Cerebellar cortex (tissue), 1 donor: ENCODE measurements around the gene KCNK3.

ENCODE experiments used
- DNase-seq: peaks from one replicate; pipeline ENCODE4 v3.0.0-alpha.2; 2015; ENCODE audit warnings: low spot score

Gene KCNK3

DNA sequence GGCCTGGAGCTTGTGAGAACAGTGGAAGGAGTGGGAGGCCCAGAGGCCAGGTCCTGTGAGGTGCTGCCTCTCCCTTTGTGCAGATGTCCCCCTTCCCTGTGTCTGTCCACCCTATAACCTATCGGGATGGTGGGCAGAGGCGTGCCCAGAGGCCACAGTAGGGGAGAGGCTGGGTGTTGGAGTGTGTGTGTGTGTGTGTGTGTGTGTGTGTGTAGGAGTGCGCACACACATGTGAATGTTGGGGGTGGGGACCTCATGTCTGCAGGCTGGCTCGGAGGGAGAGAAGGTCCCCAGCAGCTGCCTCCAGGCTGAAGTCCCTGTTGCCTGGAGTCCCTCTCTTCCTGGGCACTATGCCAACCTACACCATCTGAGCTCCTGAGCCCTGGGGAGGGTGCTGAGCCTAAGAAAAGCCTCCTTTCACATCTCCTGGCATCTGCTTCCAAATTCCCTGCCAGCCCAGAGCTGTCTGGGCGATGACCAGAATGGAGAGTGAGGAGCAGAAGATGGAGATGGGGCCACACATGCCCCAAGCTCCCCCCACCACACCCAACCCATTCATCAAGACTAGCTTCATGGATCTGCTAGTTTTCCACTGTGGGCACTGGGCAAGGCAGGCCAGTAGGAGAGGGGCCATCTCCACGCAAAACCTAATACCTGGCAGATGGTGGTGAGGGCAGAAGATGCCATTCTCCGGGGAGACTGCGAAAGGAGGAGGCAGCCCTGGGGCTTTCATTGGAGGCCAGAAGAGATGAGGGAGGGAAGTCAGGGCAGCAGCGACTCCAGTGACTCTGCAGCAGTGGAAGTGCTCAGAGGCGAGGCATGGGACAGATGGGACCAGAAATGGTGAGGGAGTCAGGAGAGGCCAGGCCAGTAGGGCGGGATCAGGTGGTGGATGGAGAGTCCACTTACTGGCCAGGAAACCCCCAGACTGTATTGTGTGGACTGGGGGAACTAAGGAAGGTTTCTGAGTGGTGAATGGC lies 20.3 kb downstream of the KCNK3 start:
- peak; percentile 90 for DNase-seq

- no peak for DNase-seq
These were observed 23.2 kb downstream of the KCNK3 start for GRCh38 chr2:26715528-26716270.

DNA sequence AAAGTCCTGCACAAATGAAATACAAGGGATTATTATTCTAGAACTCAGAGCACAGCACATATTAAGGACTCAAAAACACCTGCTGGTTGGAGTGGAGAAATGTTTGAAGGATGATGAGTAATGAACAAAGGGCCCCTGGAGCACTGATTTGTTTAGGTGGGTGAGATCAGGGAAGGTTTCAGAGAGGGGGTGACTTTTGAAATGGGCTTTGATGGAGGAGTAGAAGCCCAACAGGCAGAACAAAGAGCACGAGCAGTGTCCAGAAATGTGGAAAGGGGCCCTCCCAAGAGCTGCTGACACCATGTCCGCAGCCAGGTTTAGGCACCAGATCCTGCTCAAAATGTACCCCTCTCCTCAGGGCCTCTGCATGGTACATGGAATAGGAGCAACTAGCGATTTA lies 23.8 kb downstream of the KCNK3 start:
- DNase-seq: no peak

DNA sequence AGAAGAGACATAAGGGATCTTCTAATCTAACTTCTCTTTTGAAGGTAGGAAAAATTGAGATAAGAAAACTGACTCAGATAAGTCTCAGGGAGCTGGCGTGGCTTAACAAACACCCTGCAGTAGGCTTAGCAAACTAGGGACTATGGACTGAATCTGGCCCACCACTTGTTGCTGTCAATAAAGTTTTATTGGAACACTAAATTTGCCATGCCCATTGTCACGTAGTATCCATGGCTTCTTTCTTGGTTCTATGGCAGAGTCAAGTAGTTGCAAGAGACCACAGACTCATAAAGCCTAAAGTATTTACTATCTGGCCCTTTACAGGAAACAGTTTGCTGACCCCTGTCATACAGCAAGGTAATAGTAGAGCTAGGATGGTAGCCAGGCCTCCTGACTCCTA lies 24.2 kb downstream of the KCNK3 start:
- no peak for DNase-seq

- peak; percentile 85 for DNase-seq
These were observed 24.8 kb downstream of the KCNK3 start for GRCh38 chr2:26717362-26717761.

- no peak for DNase-seq
These were observed 26.6 kb downstream of the KCNK3 start for GRCh38 chr2:26718949-26719686.

- DNase-seq: peak; percentile 50
These were observed 28.0 kb downstream of the KCNK3 start for GRCh38 chr2:26720322-26721114.

- no peak for DNase-seq
These were observed 28.9 kb downstream of the KCNK3 start for GRCh38 chr2:26721115-26722032.

- no peak for DNase-seq
These were observed 29.8 kb downstream of the KCNK3 start for GRCh38 chr2:26722328-26722727.

GRCh38 chr2:26722911-26723310 lies 30.4 kb downstream of the KCNK3 start:
- no peak for DNase-seq

DNA sequence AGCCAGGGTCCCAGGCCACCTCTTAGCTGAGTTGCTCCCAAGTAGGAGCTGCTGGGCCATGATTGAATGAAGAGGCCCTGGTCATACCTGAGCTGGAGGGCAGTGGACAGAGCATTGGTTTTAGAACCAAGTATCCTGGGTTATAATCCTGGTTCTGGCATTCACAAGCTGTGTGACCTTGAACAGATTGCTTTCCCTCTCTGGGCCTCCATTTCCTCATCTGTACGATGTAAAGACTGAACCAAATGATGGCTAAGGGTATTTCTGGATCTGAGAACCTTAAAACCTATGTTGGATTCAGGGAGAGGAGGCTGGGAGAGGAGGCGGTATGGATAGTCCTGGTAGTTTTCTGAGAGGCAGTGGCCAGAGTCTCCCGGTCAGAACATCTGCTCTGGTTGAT lies 31.0 kb downstream of the KCNK3 start:
- DNase-seq: no peak

DNA sequence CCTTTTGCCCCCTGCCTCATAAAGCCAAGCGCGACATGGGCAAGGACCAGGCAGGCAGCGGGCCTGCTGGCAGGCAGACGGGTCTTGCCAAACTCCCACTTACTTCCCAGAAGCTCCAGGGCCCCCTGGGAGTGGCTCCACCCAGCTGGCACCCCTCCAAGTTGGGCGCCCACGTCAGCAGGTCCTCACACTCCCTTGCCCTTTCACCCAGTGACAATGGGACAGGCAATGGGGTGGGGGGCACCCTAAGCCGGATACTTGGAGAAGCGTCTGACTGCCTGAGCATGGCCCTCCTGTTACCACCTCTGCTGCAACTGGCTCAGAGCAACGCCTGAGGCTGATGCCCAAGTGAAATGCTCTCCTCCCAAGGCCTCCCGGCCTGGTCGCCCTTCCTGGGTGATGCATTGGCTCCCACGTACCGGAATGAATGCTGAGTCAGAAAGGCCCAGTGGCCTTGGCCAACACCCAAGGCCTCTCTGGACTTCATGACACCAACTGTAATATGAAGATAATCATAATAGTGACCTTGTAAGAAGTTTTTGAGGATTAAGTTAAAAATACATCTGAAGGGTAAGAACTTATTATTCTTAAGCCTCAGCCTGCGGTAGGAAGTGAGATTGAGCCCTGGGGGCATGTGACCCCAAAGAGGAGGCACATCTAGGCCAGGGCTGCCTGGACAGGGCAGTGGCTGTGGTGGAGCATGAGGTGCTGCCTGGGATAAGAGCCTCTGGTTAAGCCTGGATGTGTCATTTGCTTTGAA lies 31.6 kb downstream of the KCNK3 start:
- DNase-seq: no peak

DNA sequence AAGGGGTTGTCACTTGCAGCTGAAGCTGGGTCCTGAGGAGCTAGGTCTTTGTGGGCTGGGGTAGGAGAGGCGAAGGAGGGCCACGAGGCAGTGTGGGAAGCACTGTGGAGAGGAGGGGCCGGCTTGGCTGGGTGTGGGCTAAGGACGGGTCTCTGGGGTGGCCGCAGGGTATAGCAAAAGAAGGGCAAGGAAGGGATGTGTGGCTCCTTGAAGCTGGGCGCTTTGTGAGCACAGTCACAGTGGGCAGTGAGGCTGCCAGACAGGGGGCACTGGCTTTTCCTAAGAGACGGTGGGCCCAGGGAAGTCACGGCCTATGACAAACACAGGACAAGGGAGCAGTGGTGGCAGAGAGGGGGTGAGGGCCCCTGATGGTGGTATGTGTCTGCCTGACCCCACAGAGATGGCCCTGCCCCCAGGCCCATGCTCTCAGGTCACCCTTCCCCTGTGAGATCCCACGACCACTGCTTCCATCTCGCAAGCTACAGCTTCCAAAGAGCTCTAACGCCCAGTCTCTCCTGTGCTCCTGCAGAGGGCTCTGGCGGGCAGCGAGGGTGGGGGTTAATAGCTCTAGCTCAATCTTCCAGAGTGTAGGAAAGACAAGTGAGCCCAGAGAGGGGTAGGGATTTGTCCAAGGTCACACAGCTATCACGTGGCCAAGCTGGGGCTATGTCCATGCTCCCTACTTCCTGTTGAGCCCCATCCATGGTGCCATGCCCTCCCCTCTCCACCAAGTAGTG lies 32.4 kb downstream of the KCNK3 start:
- DNase-seq: no peak

DNA sequence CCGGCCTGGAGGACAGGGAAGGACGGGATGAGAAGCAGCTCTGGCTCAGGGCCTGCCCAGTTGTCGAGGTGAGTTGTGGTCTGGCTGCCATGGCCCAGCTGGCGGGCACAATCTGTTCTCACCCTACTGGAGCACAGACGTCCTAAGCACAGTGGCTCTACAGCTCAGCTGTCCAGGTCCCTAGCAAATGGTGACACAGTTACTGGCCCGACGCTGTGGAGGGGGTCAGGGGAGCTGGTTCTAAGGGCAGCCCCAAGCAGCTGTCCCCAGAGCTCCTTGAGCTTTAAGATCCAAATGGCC lies 32.9 kb downstream of the KCNK3 start:
- no peak for DNase-seq

DNA sequence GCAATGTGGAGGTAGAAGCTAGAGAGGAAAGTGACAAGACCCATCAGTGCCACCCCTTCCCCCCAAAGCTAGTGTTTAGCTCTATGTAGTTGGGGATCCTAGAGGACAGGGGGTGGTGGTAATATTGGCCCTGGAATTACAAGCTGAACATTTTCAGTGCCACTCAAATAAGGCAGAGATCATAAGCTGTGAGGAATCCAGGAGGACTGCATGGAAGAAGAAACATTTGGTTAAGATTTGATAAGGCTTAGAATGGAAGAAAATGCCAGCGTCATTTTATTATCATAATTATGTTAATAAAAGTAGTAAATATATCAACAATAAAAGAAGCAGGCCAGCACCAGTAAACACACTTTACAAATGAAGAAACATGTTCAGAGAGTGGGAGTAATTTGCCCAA lies 33.7 kb downstream of the KCNK3 start:
- DNase-seq: no peak

DNA sequence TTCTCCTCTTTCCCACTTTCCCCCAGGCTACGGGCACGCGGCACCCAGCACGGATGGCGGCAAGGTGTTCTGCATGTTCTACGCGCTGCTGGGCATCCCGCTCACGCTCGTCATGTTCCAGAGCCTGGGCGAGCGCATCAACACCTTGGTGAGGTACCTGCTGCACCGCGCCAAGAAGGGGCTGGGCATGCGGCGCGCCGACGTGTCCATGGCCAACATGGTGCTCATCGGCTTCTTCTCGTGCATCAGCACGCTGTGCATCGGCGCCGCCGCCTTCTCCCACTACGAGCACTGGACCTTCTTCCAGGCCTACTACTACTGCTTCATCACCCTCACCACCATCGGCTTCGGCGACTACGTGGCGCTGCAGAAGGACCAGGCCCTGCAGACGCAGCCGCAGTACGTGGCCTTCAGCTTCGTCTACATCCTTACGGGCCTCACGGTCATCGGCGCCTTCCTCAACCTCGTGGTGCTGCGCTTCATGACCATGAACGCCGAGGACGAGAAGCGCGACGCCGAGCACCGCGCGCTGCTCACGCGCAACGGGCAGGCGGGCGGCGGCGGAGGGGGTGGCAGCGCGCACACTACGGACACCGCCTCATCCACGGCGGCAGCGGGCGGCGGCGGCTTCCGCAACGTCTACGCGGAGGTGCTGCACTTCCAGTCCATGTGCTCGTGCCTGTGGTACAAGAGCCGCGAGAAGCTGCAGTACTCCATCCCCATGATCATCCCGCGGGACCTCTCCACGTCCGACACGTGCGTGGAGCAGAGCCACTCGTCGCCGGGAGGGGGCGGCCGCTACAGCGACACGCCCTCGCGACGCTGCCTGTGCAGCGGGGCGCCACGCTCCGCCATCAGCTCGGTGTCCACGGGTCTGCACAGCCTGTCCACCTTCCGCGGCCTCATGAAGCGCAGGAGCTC lies 35.4 kb downstream of the KCNK3 start:
- DNase-seq: no peak

DNA sequence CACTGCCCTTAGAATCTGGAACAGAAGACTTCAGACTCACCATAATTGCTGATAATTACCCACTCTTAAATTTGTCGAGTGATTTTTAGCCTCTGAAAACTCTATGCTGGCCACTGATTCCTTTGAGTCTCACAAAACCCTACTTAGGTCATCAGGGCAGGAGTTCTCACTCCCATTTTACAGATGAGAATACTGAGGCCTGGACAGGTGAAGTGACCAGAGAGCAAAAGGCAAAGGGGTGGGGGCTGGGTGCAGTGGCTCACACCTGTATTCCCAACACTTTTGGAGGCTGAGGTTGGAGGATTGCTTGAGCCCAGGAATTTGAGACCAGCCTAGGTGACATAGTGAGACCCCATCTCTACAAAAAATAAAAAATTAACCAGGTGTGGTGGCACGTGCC lies 36.8 kb downstream of the KCNK3 start:
- DNase-seq: no peak
